HG02610 (cell line): ENCODE results near the gene SLC13A3.

ENCODE experiments used
- ATAC-seq: cut with Tn5 transposase; IDR thresholded peaks from one replicate; pipeline ENCODE4 v1.9.1; 2021; ENCODE audit warnings: mild to moderate bottlenecking, moderate library complexity; ENCODE audit not compliant: unreplicated experiment

The SLC13A3 gene

DNA sequence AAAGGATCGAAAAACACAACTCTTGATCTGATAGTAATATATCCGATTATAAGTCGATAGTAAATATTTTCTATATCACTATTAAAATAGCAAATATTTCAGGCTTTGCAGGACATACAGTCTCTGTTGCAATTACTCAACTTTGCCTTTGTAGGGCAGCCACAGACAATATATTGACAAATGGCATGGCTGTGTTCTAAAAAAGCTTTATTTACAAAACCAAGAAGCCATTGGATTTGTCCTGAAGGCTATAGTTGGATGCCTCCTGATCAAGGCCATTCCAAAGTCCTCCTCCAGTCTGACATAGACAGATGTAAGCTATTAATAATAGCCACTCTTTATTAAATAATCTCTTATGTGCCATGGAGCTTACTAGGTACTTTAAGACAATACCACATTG lies 106.7 kb downstream of the SLC13A3 start:
- no peak for ATAC-seq

DNA sequence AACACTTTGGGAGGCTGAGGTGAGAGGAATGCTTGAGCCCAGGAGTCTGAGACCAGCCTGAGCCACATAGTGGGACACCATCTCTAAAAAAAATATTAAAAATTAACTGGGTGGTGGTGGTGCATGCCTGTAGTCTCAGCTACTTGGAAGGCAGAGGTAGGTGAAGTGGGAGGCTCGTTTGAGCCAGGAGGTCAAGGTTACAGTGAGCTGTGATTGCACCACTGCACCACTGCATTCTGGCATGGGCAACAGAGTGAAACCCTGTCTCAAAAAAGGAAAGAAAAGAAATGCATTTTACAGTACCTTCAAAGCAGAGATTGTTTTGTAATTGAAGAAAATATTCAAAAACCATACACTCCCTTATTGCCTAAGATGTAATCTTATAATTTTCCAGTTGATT lies 107.3 kb downstream of the SLC13A3 start:
- no peak for ATAC-seq

DNA sequence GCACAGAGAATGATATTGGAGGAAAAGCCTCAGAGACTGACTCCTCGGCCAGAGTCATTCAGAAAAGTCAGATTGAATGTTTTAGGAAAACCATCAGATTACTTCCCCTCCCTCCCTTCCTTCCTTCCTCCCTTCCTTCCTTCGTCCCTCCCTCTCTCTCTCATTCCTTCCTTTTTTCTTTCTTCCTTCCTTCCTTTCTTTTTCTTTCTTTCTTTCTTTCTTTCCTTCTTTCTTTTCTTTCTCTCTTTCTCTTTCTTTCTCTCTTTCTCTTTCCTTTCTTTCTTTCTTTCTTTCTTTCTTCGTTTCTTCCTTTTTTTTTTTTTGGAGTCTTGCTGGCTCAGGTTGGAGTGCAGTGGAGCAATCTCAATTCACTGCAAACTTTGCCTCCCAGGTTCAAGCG lies 108.2 kb downstream of the SLC13A3 start:
- ATAC-seq = no peak

DNA sequence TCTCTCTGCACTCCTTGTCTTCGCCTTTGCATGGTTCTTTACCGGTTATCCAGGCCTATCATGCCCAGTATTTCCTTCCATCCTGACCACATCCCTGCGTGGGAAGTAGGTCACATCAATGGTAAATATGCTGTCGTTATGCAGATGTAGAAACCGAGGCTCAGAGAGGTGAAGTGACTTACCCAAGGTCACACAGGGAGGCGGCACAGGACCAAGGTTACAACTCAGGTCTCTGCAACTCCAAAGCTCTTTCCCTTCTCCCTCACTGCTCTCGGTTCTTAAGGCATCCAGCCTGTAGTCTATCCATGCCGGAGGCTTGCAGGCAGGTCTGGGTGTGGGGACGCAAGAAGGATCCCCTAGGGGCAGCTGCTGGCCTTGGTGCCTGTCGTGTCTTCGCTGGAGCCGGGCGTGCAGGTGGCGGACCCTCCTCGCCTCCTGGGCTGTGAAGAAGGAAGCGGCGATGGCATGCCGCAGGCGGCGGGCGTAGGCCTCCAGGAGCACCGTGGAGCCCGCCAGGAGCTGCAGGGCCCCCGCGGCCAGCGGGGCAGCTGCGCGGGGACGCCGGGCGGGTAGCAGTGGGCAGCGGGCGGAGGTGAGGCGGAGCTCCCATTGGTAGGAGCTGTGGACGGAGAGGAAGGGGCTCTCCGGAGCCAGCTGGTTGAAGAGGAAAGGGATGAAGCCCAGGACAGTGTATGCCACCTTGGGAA lies 109.9 kb downstream of the SLC13A3 start:
- ATAC-seq = no peak

DNA sequence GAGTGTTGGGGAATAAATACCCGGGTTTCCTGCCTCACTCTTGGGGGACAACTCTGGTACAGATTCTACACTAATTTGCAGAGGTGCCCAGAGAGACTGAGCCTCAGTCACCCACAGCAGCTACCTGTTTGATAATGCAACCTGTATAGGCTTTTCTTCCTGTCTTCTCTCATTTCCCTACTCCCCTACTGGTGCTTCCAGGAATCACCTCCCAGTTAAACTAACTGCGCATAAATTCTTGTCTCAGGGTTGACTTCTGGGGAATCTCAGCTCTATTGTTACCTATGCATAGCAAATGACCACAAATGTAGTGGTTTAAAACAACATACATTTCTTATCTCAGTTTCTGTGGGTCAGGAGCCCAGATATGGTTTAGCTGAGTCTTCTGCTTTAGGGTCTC lies 112.1 kb downstream of the SLC13A3 start:
- no peak for ATAC-seq

DNA sequence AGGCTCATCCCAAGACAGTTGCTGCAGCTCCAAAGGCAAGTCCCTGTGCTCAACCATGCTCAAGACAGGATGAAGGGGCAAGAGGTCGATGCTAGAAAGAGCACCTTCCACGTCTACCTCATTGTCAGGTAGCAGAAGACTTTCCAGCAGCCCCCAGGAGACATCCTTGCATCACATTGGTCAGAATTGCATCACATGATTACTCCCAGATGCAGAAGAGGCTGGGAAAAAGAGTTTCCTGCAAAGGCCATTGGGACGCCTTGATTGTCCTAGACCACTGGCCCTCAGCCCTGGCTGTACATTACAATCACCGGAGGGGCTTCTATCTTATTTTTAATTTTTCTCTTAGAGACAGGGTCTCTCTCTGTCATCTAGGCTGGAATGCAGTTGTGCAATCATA lies 120.6 kb downstream of the SLC13A3 start:
- ATAC-seq = no peak

DNA sequence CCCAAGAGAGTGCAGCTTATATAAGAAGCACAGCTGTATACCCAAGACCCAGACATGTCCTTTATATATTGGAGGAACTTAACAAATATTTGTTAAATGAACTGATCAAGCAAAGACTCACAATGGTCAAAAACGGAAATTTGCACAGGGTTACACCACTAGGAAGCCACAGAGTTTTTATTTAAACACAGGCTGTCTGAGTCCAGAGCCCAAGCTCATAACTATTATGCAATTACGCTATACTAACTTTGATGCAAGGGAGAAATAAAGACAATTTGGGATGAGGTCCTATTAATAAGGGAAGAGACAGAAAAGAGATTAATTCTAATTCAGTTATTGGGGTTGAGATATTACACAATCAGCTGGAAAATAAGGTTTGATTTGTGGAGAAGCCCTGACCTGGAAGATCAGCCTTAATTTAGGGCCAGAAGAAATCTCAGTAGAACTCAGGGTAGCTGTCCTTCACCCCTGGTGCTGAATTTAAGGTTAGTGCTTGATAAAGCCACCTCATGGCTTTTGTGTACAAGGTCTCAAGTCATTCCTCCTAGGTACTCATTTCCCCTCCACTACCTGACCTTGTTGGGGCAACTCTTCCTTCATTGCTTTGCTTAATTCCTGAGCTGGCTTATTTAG lies 127.4 kb downstream of the SLC13A3 start:
- no peak for ATAC-seq

DNA sequence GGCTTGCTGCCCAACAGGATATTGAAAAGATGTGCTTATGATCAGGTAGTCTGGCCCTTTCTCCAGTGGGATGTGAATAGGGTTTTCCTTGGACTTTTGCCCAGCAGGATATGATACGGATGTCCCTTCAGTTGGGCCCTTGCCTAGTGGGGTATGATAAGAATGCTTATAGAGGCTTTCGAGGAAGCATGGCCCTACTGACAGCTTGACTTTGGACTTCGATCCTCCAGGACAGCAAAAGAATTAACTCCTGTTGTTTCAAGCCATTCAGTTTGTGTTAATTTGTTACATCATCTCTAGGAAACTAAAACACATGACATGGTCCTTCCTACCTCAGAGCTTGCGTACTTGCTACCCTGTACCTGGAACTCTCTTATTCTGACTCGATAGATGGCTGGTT lies 128.2 kb downstream of the SLC13A3 start:
- no peak for ATAC-seq

DNA sequence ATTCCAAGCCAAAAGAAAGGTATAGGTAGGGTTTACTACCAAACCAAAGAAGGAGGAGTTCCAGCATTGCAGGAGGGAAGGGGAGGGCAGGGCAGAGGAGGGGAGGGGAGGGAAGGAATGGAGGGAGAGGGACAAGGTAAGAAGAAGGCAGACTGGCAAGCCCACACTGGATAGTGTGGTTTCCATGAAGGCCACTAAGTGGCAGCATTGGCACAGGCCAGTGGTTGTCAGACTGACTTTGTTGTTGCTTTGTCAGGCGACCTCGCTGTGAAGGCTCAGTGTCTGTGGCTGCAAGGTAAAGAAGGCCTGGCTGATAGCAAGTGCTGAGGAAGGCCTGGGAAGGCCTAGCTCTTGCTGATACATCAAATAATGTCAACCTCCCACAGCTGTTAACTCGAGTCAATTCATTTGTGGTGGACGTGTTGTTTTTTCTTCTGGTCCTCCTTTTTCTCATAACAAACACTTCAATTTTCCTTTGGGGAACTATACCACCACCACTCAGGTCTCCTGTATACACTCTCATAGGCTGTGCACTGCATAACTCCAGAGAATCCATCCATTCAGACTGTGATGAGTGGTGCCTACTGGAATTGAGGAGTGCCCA lies 130.2 kb downstream of the SLC13A3 start:
- ATAC-seq = no peak

DNA sequence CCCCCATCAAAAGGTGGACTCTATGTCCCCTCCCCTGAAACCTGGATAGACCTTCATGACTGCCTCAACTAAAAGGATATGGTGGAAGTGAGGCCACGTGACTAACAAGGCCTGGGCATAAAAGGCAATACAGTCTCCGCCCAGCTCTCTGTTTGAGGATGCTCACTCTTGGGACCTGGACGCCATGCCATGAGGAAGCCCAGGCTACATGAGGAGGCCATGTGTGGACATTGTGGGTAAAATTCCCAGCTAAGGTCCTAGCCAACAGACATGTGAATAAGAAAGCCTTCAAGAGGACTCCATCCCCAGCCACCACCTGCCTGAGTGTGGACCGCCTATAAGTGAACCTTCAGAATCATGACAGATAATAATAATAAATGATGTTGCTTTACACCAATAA lies 130.7 kb downstream of the SLC13A3 start:
- ATAC-seq = no peak

DNA sequence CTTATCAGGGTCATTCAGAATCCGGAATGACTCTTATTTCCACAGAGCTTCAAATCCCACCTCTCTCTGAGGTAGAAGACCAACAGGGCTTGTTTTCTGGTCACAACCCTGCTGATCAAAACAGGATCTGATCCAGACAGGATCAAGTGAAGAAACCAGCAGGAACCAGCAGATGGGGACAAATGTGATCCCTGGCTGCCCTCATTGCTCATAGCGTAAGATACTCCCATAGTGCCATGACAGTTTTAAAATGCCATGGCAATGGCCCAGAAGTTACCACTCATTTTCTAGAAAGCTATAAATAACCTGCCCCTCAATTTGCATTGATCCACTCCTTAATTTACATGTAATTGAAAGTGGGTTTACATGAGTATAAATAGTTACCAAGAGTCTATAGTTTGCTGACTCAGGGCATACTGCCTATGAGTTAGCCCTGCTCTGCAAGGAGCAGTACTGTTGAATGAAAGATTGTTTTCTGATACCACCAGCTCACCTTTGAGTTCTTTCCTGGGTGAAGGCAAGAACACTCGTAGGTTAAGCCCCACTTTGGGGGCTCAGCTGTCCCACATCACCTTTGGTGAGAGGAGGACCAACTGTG lies 131.7 kb downstream of the SLC13A3 start:
- ATAC-seq = no peak

DNA sequence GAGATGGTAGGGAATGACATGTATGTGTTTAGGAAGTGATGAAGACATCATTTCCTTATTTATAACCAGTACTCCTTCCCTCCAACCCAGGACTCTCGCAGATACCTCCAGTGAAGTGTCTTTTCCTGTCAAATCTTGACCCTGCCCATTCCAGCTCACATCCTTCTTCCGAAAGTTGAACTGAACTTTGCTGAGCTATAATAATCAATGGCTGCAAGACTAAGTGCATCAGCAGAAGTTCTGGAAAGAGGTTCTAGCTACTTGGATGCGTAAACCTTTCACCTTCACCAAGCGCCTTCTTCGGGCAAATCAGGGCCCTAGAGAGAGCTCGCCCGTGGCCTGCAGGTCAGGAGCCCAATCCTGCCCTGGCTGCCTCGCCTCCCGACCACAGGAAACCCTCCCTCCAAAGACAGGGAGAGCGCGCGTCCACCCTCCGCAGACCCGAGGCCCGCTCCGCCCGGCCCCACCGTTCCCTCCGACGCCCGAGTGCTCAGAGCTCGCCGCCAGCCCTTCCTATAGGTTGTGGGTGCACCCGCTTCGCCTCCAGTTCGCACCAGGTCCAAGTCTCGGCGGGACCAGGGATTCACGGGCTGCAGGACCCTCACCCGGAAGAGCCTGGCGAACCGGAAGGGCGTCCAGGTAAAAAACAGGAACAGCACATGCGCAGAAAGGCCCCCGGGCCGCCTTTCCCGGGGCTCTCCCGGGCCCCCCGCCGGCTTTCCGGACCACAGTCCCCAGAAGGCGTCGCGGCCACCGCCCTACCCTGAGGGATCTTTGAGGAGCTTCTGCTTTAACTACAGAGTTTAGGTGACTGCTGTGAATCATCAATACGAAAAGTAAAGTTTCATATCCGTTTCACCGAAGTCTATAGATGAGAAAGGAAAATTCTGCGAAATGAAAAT lies 138.1 kb downstream of the SLC13A3 start, which contains the start of gene ZNF334:
Gene ZNF334, minus strand, starts transcription at position 617 of the 902 bp plus-strand sequence. CDS start 1,457 bp downstream, outside the sequence.
- ATAC-seq = peak; percentile 67

DNA sequence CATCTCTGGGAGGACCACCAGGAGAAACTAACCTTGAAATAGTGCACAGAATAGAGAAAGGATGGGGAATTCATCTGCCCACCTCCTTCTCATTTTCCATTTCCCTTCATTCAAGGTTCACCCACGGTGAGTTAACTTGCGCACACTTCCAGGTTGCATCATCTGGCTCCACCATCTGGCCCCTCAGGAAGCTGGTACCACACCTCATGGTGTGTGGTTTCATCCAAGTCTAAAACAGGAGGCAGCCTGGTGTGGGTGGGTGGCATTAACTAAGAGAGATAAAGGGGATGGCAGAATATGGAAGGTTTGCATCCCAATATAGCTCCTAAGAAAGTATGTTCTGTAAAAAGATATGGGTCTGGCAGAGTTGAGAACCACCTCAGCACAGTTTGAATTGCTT lies 141.7 kb downstream of the SLC13A3 start:
- no peak for ATAC-seq
